Measurements from ENCODE around the gene RPS23.
"Not testable (repeated sequence)": the region's sequence is repeated elsewhere in the genome, so short reads cannot be mapped to it uniquely, and the experiment has no call there.

RPS23 gene

DNA sequence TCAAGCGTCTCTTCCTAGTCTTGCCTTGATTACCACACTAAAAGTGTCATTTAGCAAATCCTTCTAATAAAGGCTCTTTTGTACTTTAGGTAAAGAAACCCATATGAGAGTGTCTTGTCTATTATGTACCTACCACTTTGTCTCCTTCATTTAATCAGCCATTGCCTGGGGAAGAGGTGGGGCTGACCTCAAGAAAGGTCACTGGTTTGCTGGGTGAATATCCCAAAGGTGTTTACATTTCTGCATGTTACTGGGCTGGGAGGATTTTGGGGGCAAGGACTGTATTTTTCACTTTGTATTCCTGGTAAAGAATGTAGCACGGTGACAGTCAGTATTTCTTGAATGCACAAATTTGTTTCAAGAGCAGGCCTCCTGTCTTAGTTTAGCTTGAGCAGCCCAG lies 11.9 kb upstream of the RPS23 start:
- no peak for DNase-seq (ENCODE audit: low read depth in 2 of 2)

DNA sequence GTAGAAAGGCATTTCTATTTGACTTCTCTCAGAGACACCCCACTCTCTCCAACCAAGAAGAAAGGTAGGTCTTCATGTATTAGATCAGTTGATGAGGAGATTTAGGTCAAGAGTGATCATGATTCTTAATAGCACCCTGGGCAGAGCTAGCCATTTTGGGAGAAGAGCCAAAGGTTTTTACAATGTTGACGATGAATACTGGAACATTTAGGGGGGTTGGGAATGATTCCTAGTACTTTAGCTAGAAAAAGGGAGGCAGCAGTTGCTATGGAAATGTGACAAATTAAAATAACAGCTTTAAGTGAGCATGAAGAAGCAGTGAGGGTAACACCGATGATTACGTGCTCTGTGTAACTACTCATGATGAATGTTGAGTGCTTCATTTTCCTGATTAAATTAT lies 9.5 kb upstream of the RPS23 start:
- no peak for DNase-seq (ENCODE audit: low read depth in 2 of 2)

DNA sequence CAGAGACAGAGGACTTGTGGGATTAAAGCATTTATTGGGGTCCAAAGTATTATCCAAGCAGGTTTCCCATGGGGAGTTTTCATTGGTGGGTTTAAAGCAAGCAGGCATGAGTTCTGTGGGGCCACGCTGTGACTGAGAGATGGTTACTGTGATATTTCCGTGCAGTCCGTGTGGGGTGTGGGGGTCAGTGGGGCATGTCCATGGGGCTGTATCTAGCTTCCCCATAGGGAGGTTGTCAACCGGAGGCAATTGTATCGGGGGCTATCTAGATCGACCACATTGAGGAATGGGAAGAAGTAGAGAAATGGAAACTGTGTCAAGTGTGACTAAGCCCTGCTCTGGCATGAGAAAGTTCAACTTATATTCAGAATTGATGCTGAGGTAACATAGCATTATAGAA lies 7.1 kb upstream of the RPS23 start:
- DNase-seq (ENCODE audit: low read depth in 2 of 2), result no peak

DNA sequence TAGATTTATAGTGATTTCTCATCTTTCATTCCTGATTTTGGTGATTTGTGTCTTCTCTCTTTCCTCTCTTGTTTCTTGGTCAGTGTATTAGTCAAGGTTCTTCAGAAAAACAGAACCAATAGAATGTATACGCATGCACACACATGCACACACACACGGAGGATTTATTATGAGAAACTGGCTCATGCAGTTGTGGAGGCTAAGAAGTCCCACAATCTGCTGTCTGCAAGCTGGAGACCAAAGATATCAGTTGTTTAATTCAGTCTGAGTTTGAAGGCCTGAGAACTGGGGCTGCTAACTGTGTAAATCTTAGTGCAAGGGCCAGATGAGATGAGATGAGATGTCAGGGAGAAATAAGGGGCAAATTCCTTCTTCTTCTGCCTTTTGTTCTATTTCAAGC lies 5.7 kb upstream of the RPS23 start:
- DNase-seq (ENCODE audit: low read depth in 2 of 2), result no peak

DNA sequence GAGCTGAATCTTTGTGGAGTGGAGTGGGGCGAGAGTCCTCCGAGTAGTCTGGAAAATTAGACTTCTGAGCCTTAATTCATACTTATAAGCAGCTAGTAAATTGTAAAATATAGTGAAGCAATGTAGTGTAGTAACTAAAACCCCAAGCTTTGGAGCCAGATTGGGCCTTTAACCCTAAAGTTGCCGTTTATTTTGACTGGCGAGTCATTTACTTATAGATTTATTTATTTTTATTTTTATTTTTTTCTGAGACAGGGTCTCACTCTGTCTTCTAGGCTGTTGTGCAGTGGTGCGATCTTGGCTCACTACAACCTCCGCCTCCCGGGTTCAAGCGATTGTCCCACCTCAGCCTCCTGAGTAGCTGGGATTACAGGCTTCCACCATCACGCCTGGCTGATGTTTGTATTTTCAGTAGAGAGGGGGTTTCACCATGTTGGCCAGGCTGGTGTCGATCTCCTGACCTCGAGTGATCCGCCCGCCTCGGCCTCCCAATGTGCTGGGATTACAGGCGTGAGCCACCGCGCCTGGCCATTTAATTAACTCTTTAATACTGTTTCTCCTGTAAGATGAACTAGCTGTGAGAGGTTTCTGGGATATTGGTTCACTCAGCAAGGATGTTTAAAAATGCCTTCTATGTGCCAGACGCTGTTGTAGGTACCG lies 687 bp upstream of the RPS23 start:
- no peak for DNase-seq (ENCODE audit: low read depth in 2 of 2)

DNA sequence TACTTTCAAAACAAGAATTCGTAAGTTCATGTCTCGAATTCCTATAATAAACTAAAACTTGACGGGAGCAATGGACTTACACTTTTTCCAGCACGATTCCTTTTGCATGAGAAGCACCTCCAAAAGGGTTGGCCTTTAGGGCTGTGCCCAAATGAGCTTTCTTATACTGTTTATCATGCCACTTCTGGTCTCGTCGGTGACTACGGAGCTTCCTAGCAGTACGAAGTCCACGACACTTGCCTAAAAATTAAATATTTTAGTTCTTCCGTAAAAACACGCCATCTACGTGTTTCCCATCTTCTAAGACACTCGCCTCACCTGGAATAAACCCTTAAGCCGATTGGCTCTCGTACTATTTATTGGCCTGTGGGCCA lies 554 bp downstream of the RPS23 start:
- no peak for DNase-seq (ENCODE audit: low read depth in 2 of 2)

DNA sequence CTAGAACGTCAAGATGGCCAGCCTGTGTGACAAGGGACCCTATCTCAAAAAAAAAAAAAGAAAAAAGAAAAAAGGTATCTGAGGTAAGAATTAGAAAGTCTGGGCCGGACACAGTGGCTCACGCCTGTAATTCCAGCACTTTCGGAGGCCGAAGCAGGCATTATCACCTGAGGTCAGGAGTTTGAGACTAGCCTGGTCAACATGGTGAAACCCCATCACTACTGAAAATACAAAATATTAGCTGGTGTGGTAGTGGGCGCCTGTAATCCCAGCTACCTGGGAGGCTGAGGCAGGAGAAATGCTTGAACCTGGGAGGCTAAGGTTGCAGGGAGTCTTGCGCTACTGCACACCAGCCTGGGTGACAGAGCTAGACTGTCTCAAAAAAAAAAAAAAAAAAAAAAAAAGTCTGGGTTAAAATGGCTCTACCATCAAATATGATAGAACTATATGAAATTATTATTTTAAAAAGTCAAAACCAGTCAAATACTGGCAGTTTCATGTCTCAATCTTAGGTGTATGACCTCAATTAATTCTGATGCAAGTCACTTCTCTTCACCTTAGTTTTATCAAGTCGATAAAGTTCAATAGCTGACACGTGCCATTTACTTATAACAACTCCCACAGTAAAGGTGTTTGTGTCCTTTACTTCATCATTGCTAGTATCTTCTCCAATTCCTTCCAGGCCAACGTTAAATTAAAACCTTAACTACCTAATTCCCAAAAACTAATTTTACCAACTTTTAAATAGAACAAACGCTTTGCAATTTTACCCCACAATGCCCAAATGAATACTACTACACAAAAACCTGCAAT lies 1.1 kb downstream of the RPS23 start:
- DNase-seq (ENCODE audit: low read depth in 2 of 2), result no peak

DNA sequence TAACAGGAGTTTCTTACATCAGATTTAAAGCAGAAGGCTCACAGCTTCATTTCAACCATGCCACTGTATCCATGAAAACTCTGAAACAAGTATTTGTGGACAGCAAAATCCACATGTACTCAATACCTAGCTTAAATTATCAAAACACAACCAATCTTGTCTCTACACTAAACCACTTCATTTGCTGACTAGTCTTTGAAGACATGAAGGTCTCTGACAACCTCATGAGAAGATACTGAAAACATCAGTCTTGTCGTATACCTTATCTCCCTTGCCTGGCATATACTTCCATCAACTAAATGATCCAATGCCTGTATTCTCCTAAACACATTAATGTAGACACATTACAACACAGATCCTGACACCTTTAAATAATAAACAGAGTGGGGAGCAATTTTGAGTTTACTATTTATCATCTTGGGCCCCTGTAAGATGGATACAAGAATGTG lies 2.9 kb downstream of the RPS23 start:
- DNase-seq (ENCODE audit: low read depth in 2 of 2), result no peak

DNA sequence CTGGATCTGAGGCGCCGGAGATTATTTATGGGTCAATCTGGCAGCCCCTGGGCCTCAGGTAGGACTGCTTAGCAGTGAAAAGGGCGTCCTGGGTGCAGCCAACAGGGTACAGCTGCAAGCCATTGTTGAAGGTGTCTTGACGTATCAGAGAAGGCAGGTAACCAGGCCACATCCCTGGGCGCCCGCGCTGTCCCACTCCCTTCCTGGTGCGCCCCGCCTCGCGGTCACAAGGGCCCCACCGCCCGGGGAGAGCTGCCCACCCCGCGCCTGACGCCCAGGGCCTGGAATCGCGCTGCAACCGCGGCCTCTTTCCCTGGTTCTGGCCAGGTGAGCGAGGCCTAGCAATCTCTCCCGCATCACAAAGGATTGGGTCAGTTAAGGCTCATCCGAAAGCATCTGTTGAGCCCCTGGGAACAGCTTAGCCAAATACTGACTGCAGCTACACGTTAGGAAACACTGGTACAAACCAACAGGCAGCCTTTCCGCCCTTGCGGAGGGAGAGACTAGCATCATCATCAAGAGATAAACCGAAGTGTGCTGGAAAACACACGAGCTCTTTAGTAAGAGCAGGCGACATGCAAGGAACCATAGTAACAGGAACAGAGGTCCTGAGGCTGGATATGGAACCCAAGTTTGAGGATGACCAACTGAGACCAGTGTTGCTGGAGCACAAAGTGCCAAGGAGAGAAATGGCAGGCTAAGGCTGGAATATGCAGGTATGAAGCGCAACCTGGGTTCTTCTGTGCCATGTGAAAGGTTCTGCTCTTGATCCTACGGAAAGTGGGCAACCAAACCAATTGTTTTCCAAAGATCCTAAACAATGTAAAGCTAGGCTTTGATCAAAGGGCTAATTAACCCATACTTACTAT lies 3.6 kb downstream of the RPS23 start:
- no peak for DNase-seq (ENCODE audit: low read depth in 2 of 2)

DNA sequence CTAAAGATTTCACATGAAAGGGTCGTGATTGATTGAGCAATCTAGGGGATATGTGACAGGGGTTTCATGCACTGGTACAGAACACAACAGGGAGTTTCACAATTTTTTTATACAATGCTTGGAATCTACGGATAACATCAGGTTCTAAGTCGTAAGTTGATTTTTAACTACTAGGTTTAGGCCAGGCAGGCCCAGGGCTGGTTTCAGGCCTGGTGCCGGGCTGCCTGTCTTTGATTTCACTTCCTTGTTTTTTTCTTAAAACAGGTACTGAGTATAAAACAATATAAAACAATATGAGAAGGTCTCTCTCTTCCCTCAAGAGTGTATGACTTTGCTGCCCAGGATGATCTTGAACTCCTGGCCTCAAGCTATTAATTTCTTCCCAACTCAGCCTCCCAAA lies 4.7 kb downstream of the RPS23 start:
- DNase-seq (ENCODE audit: low read depth in 2 of 2), result not testable (repeated sequence)

DNA sequence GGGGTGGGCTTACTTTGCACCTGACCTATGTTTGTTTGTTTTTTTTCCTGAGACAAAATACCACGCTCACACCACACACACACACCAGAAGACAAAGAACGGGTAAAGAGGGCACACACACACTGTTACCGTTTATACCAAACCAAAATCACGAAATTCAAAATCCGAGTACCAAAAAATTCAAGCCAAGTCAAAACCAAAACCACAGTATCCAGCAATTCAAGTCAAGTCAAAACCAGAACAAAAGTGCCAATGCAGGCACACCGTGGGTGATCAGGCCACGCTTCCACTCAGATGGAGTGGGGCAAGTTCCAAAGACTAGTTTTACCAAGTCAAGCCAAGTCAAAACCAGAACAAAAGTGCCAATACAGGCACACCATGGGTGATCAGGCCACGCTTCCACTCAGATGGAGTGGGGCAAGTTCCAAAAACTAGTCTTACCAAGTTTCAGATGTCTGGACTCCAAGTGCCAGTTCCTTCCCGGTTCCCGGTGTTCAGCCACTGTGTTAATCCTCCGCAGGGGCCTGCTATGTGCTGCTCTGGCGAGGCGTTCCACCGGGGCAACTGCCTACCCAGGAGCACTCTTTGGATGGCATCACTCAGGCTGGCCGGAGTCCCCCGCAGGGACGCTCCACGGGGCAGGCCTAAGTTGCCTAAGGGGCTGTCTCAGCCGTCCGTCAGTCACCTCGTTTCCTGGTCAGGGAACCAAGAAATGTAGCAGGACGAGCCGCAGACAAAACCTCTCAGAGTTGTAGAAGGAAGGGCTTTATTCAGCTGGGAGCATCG lies 5.4 kb downstream of the RPS23 start:
- not testable (repeated sequence) for DNase-seq (ENCODE audit: low read depth in 2 of 2)

DNA sequence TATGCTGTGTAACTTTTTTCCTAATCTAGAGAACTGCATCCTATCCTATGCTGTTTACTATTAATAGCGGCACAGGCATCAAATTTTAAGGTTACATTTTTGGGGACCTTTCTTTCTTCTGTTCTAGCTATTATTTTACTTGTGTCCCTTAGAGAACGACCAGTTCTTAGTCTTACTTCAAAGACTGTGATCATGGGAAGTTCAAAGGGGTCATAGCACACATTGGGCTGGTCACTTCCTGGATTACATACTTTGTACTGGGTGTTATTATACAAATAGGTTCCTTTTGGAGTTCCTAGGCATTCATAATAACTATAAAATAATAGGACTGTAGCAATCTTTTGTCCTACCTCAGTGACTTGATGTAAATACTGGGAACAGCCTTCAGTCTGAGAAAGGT lies 8.8 kb downstream of the RPS23 start:
- DNase-seq (ENCODE audit: low read depth in 2 of 2), result not testable (repeated sequence)

DNA sequence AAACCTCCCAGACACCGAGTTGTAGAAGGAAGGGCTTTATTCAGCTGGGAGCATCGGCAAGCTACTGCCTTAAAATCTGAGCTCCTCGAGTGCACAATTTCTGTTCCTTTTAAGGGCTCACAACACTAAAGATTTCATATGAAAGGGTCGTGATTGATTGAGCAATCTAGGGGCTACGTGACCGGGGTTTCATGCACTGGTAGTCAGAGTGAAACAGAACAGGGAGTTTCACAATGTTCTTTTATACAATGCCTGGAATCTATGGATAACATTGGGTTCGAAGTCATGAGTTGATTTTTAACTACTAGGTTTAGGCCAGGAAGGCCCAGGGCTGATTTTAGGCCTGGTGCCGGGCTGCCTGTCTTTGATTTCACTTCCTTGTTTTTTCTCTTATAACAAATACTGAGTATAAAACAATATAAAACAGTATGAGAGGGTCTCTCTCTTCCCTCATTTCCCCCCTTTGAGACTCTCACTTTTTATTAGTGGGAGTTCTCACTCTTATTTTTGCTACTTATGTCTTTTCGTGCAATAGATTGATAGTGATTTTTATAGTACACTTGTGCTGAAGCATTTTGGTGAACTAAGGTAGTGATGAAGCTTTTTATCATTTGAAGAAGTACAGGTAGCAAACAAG lies 10.7 kb downstream of the RPS23 start:
- not testable (repeated sequence) for DNase-seq (ENCODE audit: low read depth in 2 of 2)

DNA sequence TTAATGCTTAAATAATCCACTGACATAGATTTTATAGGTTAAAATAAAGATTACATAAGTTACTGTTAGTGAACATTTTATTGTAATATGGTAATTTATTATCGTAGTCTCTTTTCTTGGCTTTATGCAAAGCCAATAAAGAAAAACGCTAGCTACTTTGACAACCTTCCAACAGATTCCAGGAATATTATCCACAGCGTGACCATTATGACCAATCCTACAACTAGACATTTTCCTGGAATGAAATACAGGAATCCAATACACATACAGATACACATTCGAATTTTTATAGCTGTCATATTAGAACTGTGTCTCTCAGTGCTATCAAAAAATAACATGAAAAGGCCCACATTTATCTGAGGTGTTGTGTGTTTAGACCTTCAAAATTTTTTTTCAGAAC lies 13.1 kb downstream of the RPS23 start:
- DNase-seq (ENCODE audit: low read depth in 2 of 2), result no peak

DNA sequence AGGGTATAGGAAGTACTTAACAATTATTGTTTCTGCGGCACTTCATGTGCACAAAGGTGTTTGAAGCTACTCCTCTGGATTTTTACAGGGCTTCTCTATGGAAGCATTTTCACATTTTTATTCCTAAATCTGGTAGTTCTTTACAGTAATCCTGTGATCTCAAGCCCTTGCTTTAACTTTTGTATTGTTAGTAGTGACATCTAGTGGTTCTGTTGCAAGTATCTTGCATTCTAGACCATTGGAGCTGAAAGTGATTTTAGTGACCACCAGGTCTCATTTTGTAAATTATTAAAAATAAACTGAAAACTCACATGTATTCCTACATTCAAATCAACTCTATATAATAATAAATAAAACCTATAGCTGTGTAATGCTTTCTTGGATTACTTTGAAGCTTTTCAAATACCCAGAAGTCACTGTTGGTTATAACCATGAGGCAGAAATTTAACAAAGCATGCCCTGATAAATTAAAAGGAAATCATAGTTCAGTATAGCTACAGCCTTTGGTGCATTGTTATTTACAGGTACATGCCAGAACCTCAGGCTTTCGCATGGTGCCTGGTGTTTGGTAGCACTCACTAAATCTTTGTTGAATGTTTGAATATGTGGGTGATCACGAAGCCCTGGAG lies 18.9 kb downstream of the RPS23 start:
- DNase-seq (ENCODE audit: low read depth in 2 of 2), result no peak

DNA sequence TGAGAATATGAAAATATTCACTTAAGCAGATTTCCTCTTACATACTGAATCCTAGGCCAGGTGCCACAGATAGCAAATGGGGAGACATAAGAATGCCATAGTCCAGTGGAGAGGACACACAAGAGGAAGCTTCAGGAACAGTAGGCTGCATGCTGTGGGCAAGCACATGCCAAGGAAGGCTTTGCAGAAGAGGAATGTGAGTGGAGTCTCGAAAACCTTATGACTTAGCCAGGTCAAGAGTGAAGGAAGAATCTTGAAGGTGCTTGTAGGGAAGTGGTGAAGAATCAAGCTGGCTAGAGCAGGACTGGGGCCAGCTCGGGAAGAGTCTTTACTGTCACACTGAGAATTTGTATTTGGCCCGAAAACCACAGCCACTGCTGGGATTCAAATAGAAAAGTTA lies 20.4 kb downstream of the RPS23 start:
- DNase-seq (ENCODE audit: low read depth in 2 of 2), result no peak

DNA sequence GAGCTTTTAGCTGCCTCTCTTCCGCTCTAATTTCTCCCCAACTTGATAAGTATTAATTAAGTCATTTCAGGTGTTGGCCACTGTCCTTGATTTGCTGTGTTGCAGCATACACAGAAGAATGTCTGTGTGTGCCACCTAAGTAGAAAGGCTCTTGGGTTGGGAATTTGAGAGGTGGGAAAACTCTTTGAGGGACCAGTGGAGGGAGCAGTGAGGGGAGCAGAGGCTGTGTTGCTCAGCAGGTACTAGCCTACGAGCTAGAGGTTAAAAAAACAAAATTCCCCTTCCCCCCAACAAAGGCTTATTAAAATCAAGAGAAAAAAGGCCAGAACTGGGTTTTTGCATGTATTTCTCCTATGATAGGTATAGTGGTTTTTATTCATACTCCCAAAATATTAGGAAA lies 20.9 kb downstream of the RPS23 start:
- DNase-seq (ENCODE audit: low read depth in 2 of 2), result no peak

DNA sequence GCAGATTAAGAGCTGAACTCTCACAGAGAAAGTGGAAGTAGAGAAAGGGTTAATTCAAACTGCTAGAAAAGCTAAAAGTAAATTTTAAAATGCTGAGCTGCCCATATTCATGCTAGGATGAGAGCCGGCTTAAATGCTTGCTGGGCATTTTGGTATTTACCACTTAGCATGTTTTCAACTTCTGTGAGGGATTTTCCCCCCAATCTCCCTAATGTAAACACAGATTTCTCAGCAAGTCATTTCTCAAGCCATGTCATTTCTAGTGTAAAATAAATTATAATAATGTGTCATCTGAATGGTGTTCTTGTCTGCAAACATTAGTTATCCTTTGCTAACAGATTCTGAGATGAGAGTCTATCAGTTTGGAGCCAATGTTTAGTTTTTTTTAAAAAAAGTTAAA lies 22.3 kb downstream of the RPS23 start:
- DNase-seq (ENCODE audit: low read depth in 2 of 2), result no peak

DNA sequence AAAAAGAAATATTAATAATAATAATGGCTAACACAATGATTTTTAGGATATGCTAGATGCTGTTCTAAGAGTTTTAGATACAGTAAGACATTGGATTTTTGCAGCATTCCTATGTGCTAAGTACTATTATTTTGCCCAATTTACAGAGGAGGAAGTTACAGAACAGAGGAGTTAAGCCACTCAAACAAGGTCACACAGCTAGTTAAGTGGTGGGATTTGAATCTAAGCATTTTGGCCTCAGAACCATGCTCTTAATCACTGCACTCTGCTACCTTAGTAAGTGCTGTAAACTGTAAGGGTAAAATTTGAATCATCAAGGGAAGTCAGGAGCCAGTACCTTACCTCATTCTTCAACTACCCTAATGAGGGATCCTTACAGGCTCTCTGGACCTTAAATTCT lies 25.4 kb downstream of the RPS23 start:
- no peak for DNase-seq (ENCODE audit: low read depth in 2 of 2)

DNA sequence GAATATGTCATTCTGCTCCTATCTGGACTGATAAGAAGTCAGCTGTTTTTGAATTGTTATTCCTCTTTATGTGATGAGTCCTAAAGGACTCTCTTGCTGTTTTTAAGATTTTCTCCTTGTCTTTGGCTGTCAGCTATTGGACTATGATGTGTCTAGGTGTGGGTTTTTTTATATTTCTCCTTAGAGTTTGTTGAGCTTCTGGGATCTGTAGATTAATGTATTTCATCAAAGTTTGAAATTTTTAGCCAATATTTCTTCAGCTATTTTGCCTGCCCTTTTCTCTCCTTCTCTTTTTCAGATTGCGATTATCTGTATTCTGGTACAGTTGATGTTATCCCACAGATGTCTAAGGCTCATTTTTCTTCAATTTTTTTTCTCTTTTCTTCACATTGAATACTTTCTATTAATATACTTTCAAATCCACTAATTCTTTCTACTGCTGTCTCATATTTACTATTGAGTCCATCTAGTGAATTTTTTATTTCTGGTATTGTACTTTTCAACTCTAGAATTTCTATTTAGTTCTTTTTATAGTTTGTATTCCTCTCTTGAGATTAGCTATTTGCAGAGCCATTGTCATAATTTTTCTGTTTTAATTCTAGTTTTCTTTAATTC lies 31.1 kb downstream of the RPS23 start:
- DNase-seq (ENCODE audit: low read depth in 2 of 2), result no peak
